ENCODE measurements around the gene DSE.

DNA sequence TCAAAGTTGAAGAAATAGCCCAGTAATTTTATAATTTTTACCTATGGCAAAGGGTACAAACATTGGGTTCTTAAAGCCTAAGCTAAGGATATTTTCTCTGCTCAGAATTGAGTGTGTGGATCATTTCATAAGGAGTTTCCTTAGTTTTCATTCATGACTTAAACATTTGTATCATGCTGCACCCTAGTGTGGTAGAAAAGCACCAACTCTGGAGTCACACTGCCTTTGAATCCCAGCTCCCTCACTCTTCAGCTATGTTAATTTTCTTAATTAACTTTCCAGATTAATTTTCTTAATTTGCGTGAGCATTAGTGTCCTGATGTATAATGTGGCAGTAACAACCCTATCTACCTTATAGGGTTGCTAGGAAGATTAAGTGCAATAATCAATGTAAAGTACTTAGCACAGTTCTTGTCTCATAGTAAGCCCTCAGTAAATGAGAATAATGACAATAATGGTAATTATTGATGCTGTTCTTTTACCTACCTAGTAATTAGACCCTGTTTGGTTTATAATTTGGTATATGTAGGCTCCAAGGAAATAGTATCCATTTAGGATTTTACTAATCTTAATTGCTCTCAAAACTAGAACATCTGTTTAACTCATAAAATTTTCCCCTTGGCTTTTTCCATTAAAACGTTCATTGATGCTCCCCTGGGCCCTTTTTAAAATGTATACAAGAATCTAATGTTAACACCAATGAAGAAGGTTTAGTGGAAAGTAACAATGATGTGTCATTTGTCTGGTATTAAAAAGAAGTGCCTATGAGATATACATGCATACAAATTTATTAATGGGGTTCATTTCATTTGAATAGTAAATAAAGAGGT lies 31.6 kb downstream of the DSE start:
- TF ChIP-seq, protein P1, sequence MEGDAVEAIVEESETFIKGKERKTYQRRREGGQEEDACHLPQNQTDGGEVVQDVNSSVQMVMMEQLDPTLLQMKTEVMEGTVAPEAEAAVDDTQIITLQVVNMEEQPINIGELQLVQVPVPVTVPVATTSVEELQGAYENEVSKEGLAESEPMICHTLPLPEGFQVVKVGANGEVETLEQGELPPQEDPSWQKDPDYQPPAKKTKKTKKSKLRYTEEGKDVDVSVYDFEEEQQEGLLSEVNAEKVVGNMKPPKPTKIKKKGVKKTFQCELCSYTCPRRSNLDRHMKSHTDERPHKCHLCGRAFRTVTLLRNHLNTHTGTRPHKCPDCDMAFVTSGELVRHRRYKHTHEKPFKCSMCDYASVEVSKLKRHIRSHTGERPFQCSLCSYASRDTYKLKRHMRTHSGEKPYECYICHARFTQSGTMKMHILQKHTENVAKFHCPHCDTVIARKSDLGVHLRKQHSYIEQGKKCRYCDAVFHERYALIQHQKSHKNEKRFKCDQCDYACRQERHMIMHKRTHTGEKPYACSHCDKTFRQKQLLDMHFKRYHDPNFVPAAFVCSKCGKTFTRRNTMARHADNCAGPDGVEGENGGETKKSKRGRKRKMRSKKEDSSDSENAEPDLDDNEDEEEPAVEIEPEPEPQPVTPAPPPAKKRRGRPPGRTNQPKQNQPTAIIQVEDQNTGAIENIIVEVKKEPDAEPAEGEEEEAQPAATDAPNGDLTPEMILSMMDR (IDR thresholded peaks at IDR 0.05) = no peak
- TF ChIP-seq EP300 (IDR thresholded peaks at IDR 0.05) (no peak), POLR2A (IDR thresholded peaks at IDR 0.05) (no peak)
